Measurements from ENCODE around the gene C17orf75. TPM values are rescaled to one million over a fixed set of nuclear protein-coding genes. Genes with fewer than 3 reads are reported as not detected.
"Not testable (repeated sequence)": the region's sequence is repeated elsewhere in the genome, so short reads cannot be mapped to it uniquely, and the experiment has no call there.

Gene C17orf75
- total RNA-seq, 1 experiment from 2014 or later: 21.1 TPM

GRCh38 chr17:32323046-32323445, 18.9 kb downstream of the C17orf75 start:
- no TSS peak for BruUV-seq (replicated peaks)
- Mint-ChIP-seq H3K9me3 (ENCODE audit: low read depth, unreplicated experiment) (no peaks in the 10 kb centered on the region), H3K27ac (ENCODE audit: unreplicated experiment) (no peak overlapping the region), H3K4me1 (ENCODE audit: low read depth, unreplicated experiment) (no peaks in the 10 kb centered on the region), H3K27me3 (ENCODE audit: unreplicated experiment) (peaks cover 5% of the 10 kb centered on the region), H3K4me3 (ENCODE audit: low read depth, unreplicated experiment) (no peak overlapping the region), H3K36me3 (ENCODE audit: insufficient read depth, unreplicated experiment) (no peaks in the 10 kb centered on the region)
- CTCF ChIA-PET: no interaction called here
- intact Hi-C loops (cut with micrococcal nuclease; ENCODE audit: unreplicated experiment): no loop called here
- DNase-seq: no peak
- TF ChIP-seq CTCF (IDR thresholded peaks at IDR 0.05; ENCODE audit: unreplicated experiment): no peak

GRCh38 chr17:32320847-32321246, 21.1 kb downstream of the C17orf75 start:
- no peak overlapping the region for H3K27ac Mint-ChIP-seq (ENCODE audit: unreplicated experiment)
- DNase-seq: no peak
- intact Hi-C loops (cut with micrococcal nuclease; ENCODE audit: unreplicated experiment): no loop called here
- no peak for TF ChIP-seq CTCF (IDR thresholded peaks at IDR 0.05; ENCODE audit: unreplicated experiment)
- H3K27me3 Mint-ChIP-seq (ENCODE audit: unreplicated experiment): peaks cover 24% of the 10 kb centered on the region
- H3K9me3 Mint-ChIP-seq (ENCODE audit: low read depth, unreplicated experiment): no peaks in the 10 kb centered on the region
- no peaks in the 10 kb centered on the region for H3K36me3 Mint-ChIP-seq (ENCODE audit: insufficient read depth, unreplicated experiment)
- CTCF ChIA-PET: no interaction called here
- H3K4me3 Mint-ChIP-seq (ENCODE audit: low read depth, unreplicated experiment): no peak overlapping the region
- no peaks in the 10 kb centered on the region for H3K4me1 Mint-ChIP-seq (ENCODE audit: low read depth, unreplicated experiment)
- no TSS peak for BruUV-seq (replicated peaks)

GRCh38 chr17:32320080-32320479, 21.9 kb downstream of the C17orf75 start:
- not testable (repeated sequence) for H3K4me1 Mint-ChIP-seq (ENCODE audit: low read depth, unreplicated experiment); BruUV-seq (replicated peaks)
- CTCF ChIA-PET: interaction anchor here (0.9 kb wide), 1 partner anchor 9 kb away, joined by 3 read pairs; no protein-coding TSS in a partner anchor

GRCh38 chr17:32319548-32319905, 22.4 kb downstream of the C17orf75 start:
- DNase-seq: peak; percentile 86

More at GRCh38 chr17:32320080-32320479, 21.9 kb downstream of the C17orf75 start:
- H3K9me3 Mint-ChIP-seq (ENCODE audit: low read depth, unreplicated experiment); H3K4me3 Mint-ChIP-seq (ENCODE audit: low read depth, unreplicated experiment); DNase-seq; H3K36me3 Mint-ChIP-seq (ENCODE audit: insufficient read depth, unreplicated experiment); H3K27ac Mint-ChIP-seq (ENCODE audit: unreplicated experiment); intact Hi-C loops (cut with micrococcal nuclease; ENCODE audit: unreplicated experiment): not testable (repeated sequence)
- peaks cover 31% of the 10 kb centered on the region for H3K27me3 Mint-ChIP-seq (ENCODE audit: unreplicated experiment)

More at GRCh38 chr17:32319548-32319905, 22.4 kb downstream of the C17orf75 start:
- TF ChIP-seq CTCF (IDR thresholded peaks at IDR 0.05; ENCODE audit: unreplicated experiment): peak; percentile 92
- Mint-ChIP-seq H3K27me3 (ENCODE audit: unreplicated experiment) (peaks cover 37% of the 10 kb centered on the region), H3K36me3 (ENCODE audit: insufficient read depth, unreplicated experiment) (no peaks in the 10 kb centered on the region), H3K27ac (ENCODE audit: unreplicated experiment) (no peak overlapping the region), H3K4me1 (ENCODE audit: low read depth, unreplicated experiment) (no peaks in the 10 kb centered on the region), H3K4me3 (ENCODE audit: low read depth, unreplicated experiment) (no peak overlapping the region), H3K9me3 (ENCODE audit: low read depth, unreplicated experiment) (no peaks in the 10 kb centered on the region)
- intact Hi-C loops (cut with micrococcal nuclease; ENCODE audit: unreplicated experiment): loop anchor here (1.0 kb wide), 1 partner anchor 66 kb away; no protein-coding TSS in a partner anchor
- BruUV-seq (replicated peaks): no TSS peak
- CTCF ChIA-PET: interaction anchor here (0.7 to 0.9 kb wide), 2 partner anchors 8 to 327 kb away, joined by 3 read pairs; no protein-coding TSS in a partner anchor

Measured in Calu3 (cell line).